ENCODE results near the gene AZGP1. TPM values are rescaled to one million over a fixed set of nuclear protein-coding genes. Genes with fewer than 3 reads are reported as not detected.

AZGP1 gene
- total and polyA plus RNA-seq, 2 of the 13 experiments (the other 11 are each of a cell fraction or from before 2014, with no cell fraction given): 93.8 to 229 TPM

- TF ChIP-seq MED8 (CRISPR knock-in tag; IDR thresholded peaks at IDR 0.05; ENCODE audit: insufficient replicate concordance): peak; percentile 38
- TF ChIP-seq ZNF513 (CRISPR knock-in tag; conservative IDR thresholded peaks at IDR 0.05): no peak
- TF ChIP-seq GPN1 (CRISPR knock-in tag; IDR thresholded peaks at IDR 0.05; ENCODE audit: borderline replicate concordance): no peak
- no peak for TF ChIP-seq TCF7 (IDR thresholded peaks at IDR 0.05; ENCODE audit: low read depth)
- no peak for TF ChIP-seq NFE2L1 (CRISPR knock-in tag; IDR thresholded peaks at IDR 0.05; ENCODE audit: borderline replicate concordance)
- peak; percentile 85 for TF ChIP-seq SAP130 (CRISPR knock-in tag; IDR thresholded peaks at IDR 0.05; ENCODE audit: low read depth)
- no peak for TF ChIP-seq ZNF713 (CRISPR knock-in tag; IDR thresholded peaks at IDR 0.05)
- TF ChIP-seq NR0B2 (CRISPR knock-in tag; IDR thresholded peaks at IDR 0.05): no peak
- TF ChIP-seq HDAC1 (CRISPR knock-in tag; IDR thresholded peaks at IDR 0.05): peak; percentile 47; the same call in 1 of the 2 replicates
- no peak for TF ChIP-seq IRF9 (CRISPR knock-in tag; IDR thresholded peaks at IDR 0.05; ENCODE audit: borderline replicate concordance)
- peak; percentile 63; the same call in 1 of the 2 replicates for TF ChIP-seq KDM6A (CRISPR knock-in tag; IDR thresholded peaks at IDR 0.05; ENCODE audit: low read depth)
- TF ChIP-seq, protein P1, sequence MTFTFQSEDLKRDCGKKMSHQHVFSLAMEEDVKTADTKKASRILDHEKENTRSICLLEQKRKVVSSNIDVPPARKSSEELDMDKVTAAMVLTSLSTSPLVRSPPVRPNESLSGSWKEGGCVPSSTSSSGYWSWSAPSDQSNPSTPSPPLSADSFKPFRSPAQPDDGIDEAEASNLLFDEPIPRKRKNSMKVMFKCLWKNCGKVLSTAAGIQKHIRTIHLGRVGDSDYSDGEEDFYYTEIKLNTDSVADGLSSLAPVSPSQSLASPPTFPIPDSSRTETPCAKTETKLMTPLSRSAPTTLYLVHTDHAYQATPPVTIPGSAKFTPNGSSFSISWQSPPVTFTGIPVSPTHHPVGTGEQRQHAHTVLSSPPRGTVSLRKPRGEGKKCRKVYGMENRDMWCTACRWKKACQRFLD (CRISPR knock-in tag; IDR thresholded peaks at IDR 0.05; ENCODE audit: borderline replicate concordance): no peak
- TF ChIP-seq THAP11 (CRISPR knock-in tag; IDR thresholded peaks at IDR 0.05): peak; percentile 54; the same call in 1 of the 2 replicates
- no peak for TF ChIP-seq ZNF3 (CRISPR knock-in tag; IDR thresholded peaks at IDR 0.05)
- no peak for TF ChIP-seq ZNF224 (CRISPR knock-in tag; IDR thresholded peaks at IDR 0.05)
- no peak for TF ChIP-seq ZBTB7B (CRISPR knock-in tag; IDR thresholded peaks at IDR 0.05)
- no peak for TF ChIP-seq ZBTB8A (CRISPR knock-in tag; IDR thresholded peaks at IDR 0.05; ENCODE audit: borderline replicate concordance, low read depth)
- no peak; the same call in 1 of the 2 replicates for TF ChIP-seq SAFB2 (CRISPR knock-in tag; IDR thresholded peaks at IDR 0.05; ENCODE audit: borderline replicate concordance, low read depth)
- no peak for TF ChIP-seq PTBP1 (IDR thresholded peaks at IDR 0.05; ENCODE audit: low read depth, low read length, poor library complexity, severe bottlenecking)
- no peak for TF ChIP-seq PAF1 (CRISPR knock-in tag; IDR thresholded peaks at IDR 0.05)
- peak; percentile 57 for TF ChIP-seq MIXL1 (CRISPR knock-in tag; IDR thresholded peaks at IDR 0.05)
- TF ChIP-seq ZNF124 (CRISPR knock-in tag; IDR thresholded peaks at IDR 0.05): no peak
- TF ChIP-seq ZNF414 (CRISPR knock-in tag; IDR thresholded peaks at IDR 0.05): peak; percentile 30; the same call in 1 of the 2 replicates
- no peak for TF ChIP-seq ZNF138 (CRISPR knock-in tag; IDR thresholded peaks at IDR 0.05; ENCODE audit: low read depth)
- TF ChIP-seq FOXA3 (CRISPR knock-in tag; IDR thresholded peaks at IDR 0.05): peak; percentile 52
- TF ChIP-seq IKZF1 (IDR thresholded peaks at IDR 0.05): no peak
- TF ChIP-seq ZNF768 (CRISPR knock-in tag; IDR thresholded peaks at IDR 0.05): no peak
- no peak for TF ChIP-seq ZFP36L1 (CRISPR knock-in tag; IDR thresholded peaks at IDR 0.05)
Observed at GRCh38 chr7:99975782-99976521, at the start of gene AZGP1 (continued).

All from HepG2 (cell line).